Testis (tissue), 2 donors: ENCODE measurements around the gene TTC3.

Source experiments
- CTCF ChIP-seq, 3 experiments: fragments of 450-650 bp in 2 of 3; fragments of 200-600 bp in 1 of 3; sonication (generic) in 1 of 3; IDR thresholded peaks; one replicate each; pipeline ENCODE4 v1.5.1; 2016 to 2019; ENCODE audit warnings: antibody characterized with exemption in 3 of 3, mild to moderate bottlenecking in 2 of 3, moderate library complexity in 1 of 3
- POLR2A ChIP-seq: fragments of 450-650 bp; IDR thresholded peaks from one replicate; pipeline ENCODE4 v1.6.1; 2017; ENCODE audit warnings: antibody characterized with exemption, mild to moderate bottlenecking, moderate library complexity

- no peak for TF ChIP-seq POLR2A
- TF ChIP-seq CTCF (IDR thresholded peaks at IDR 0.05) = peak in 1 of 3 experiments; percentile 0
These were observed 553 bp downstream of the TTC3 start for GRCh38 chr21:37073417-37074196.
